Lower leg skin (tissue), 3 donors: ENCODE results near the gene GGNBP2.

Source experiments
- CTCF ChIP-seq, 3 donors: fragments of 450-650 bp; IDR thresholded peaks; one replicate each; pipeline ENCODE4 v1.5.1; 2016; ENCODE audit warnings: antibody characterized with exemption in 3 of 3, mild to moderate bottlenecking in 3 of 3, moderate library complexity in 2 of 3
- POLR2A ChIP-seq, 2 donors: fragments of 450-650 bp; IDR thresholded peaks; one replicate each; pipeline ENCODE4 v1.6.1; 2016 to 2017; ENCODE audit warnings: antibody characterized with exemption in 2 of 2, mild to moderate bottlenecking in 1 of 2, moderate library complexity in 1 of 2

DNA sequence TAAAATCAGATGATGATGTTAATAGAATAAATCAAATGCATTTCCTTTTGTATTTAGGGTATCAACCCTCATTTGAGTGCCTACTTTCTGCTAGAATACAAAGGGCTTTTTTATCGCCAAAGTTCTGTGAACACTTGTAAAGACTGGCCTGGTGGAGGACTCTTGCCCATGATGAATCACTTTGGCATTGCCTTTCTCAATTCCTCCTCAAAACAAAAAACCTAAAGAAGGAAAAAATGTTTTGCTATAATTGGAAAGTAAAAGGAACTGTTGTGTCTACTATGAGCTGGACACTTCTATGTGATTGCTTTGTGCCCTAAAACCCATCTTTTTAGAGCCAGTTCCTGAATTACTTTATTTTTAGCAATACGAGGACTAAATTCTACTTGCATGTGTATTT, 34.0 kb downstream of the GGNBP2 start:
- TF ChIP-seq CTCF (IDR thresholded peaks at IDR 0.05) (no peak), POLR2A (IDR thresholded peaks at IDR 0.05) (no peak)
